ENCODE data around the gene CCDC146.

GRCh38 chr7:77339726-77340125 is 217.3 kb downstream of the CCDC146 start:
- TF ChIP-seq, protein P1, sequence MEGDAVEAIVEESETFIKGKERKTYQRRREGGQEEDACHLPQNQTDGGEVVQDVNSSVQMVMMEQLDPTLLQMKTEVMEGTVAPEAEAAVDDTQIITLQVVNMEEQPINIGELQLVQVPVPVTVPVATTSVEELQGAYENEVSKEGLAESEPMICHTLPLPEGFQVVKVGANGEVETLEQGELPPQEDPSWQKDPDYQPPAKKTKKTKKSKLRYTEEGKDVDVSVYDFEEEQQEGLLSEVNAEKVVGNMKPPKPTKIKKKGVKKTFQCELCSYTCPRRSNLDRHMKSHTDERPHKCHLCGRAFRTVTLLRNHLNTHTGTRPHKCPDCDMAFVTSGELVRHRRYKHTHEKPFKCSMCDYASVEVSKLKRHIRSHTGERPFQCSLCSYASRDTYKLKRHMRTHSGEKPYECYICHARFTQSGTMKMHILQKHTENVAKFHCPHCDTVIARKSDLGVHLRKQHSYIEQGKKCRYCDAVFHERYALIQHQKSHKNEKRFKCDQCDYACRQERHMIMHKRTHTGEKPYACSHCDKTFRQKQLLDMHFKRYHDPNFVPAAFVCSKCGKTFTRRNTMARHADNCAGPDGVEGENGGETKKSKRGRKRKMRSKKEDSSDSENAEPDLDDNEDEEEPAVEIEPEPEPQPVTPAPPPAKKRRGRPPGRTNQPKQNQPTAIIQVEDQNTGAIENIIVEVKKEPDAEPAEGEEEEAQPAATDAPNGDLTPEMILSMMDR (conservative IDR thresholded peaks at IDR 0.05 in 1 of 2, IDR thresholded peaks at IDR 0.05 in 1 of 2; ENCODE audit: extremely low read depth in 1 of 2, insufficient read depth in 1 of 2, low read depth in 1 of 2, low read length in 2 of 2), result no peak
- no peak for TF ChIP-seq EZH2 (IDR thresholded peaks at IDR 0.05; ENCODE audit: borderline replicate concordance, low read length)
